ENCODE measurements around the gene PDE4D. TPM values are rescaled to one million over a fixed set of nuclear protein-coding genes. Genes with fewer than 3 reads are reported as not detected.

PDE4D gene
- total RNA-seq, 1 experiment from 2014 or later: 11.6 TPM

GRCh38 chr5:59582746-59583145 is 310.8 kb downstream of the PDE4D start:
- Mint-ChIP-seq H3K4me3 (ENCODE audit: low read depth, unreplicated experiment) (no peak overlapping the region), H3K27ac (ENCODE audit: unreplicated experiment) (no peak overlapping the region), H3K9me3 (ENCODE audit: low read depth, unreplicated experiment) (no peaks in the 10 kb centered on the region), H3K4me1 (ENCODE audit: low read depth, unreplicated experiment) (peaks cover 59% of the 10 kb centered on the region), H3K27me3 (ENCODE audit: unreplicated experiment) (no peaks in the 10 kb centered on the region), H3K36me3 (ENCODE audit: insufficient read depth, unreplicated experiment) (peaks cover 8% of the 10 kb centered on the region)
- intact Hi-C loops (cut with micrococcal nuclease; ENCODE audit: unreplicated experiment): no loop called here
- no TSS peak for BruUV-seq (replicated peaks)
- TF ChIP-seq CTCF (IDR thresholded peaks at IDR 0.05; ENCODE audit: unreplicated experiment): no peak
- CTCF ChIA-PET: interaction anchor here (0.6 to 1.0 kb wide), 2 partner anchors 76 to 1116 kb away, joined by 3 read pairs; no protein-coding TSS in a partner anchor
- no peak for DNase-seq

GRCh38 chr5:59579824-59580167 is 313.7 kb downstream of the PDE4D start:
- no peaks in the 10 kb centered on the region for H3K36me3 Mint-ChIP-seq (ENCODE audit: insufficient read depth, unreplicated experiment)
- H3K27me3 Mint-ChIP-seq (ENCODE audit: unreplicated experiment): no peaks in the 10 kb centered on the region
- TF ChIP-seq CTCF (IDR thresholded peaks at IDR 0.05; ENCODE audit: unreplicated experiment): no peak
- no TSS peak for BruUV-seq (replicated peaks)
- no peak overlapping the region for H3K27ac Mint-ChIP-seq (ENCODE audit: unreplicated experiment)
- no peak for DNase-seq
- H3K4me3 Mint-ChIP-seq (ENCODE audit: low read depth, unreplicated experiment): no peak overlapping the region
- no peaks in the 10 kb centered on the region for H3K9me3 Mint-ChIP-seq (ENCODE audit: low read depth, unreplicated experiment)
- intact Hi-C loops (cut with micrococcal nuclease; ENCODE audit: unreplicated experiment): no loop called here
- H3K4me1 Mint-ChIP-seq (ENCODE audit: low read depth, unreplicated experiment): peaks cover 49% of the 10 kb centered on the region
- CTCF ChIA-PET: no interaction called here

GRCh38 chr5:59579101-59579823 is 314.3 kb downstream of the PDE4D start:
- H3K4me3 Mint-ChIP-seq (ENCODE audit: low read depth, unreplicated experiment): no peak overlapping the region
- no TSS peak for BruUV-seq (replicated peaks)
- CTCF ChIA-PET: no interaction called here

GRCh38 chr5:59577485-59577884 is 316.0 kb downstream of the PDE4D start:
- BruUV-seq (replicated peaks): no TSS peak
- Mint-ChIP-seq H3K27ac (ENCODE audit: unreplicated experiment) (no peak overlapping the region), H3K9me3 (ENCODE audit: low read depth, unreplicated experiment) (no peaks in the 10 kb centered on the region), H3K36me3 (ENCODE audit: insufficient read depth, unreplicated experiment) (no peaks in the 10 kb centered on the region), H3K27me3 (ENCODE audit: unreplicated experiment) (no peaks in the 10 kb centered on the region), H3K4me3 (ENCODE audit: low read depth, unreplicated experiment) (no peak overlapping the region), H3K4me1 (ENCODE audit: low read depth, unreplicated experiment) (peaks cover 35% of the 10 kb centered on the region)
- CTCF ChIA-PET: interaction anchor here (1.2 kb wide), 1 partner anchor 55 kb away, joined by 3 read pairs; no protein-coding TSS in a partner anchor
- DNase-seq: no peak
- intact Hi-C loops (cut with micrococcal nuclease; ENCODE audit: unreplicated experiment): no loop called here
- no peak for TF ChIP-seq CTCF (IDR thresholded peaks at IDR 0.05; ENCODE audit: unreplicated experiment)

More at GRCh38 chr5:59579101-59579823, 314.3 kb downstream of the PDE4D start:
- peaks cover 44% of the 10 kb centered on the region for H3K4me1 Mint-ChIP-seq (ENCODE audit: low read depth, unreplicated experiment)
- no peaks in the 10 kb centered on the region for H3K27me3 Mint-ChIP-seq (ENCODE audit: unreplicated experiment)
- no peaks in the 10 kb centered on the region for H3K36me3 Mint-ChIP-seq (ENCODE audit: insufficient read depth, unreplicated experiment)
- intact Hi-C loops (cut with micrococcal nuclease; ENCODE audit: unreplicated experiment): no loop called here
- TF ChIP-seq CTCF (IDR thresholded peaks at IDR 0.05; ENCODE audit: unreplicated experiment): no peak
- no peak for DNase-seq
- no peak overlapping the region for H3K27ac Mint-ChIP-seq (ENCODE audit: unreplicated experiment)
- H3K9me3 Mint-ChIP-seq (ENCODE audit: low read depth, unreplicated experiment): no peaks in the 10 kb centered on the region

Data from Calu3 (cell line).